RKO (cell line): ENCODE results near the gene LETMD1.
A peak's percentile ranks its signal among the peaks of the same experiment; 100 is the strongest.

ENCODE experiments used
- DNase-seq: peaks from one replicate; pipeline ENCODE4 v3.0.0-alpha.2; 2016; ENCODE audit warnings: low spot score

LETMD1 gene

DNA sequence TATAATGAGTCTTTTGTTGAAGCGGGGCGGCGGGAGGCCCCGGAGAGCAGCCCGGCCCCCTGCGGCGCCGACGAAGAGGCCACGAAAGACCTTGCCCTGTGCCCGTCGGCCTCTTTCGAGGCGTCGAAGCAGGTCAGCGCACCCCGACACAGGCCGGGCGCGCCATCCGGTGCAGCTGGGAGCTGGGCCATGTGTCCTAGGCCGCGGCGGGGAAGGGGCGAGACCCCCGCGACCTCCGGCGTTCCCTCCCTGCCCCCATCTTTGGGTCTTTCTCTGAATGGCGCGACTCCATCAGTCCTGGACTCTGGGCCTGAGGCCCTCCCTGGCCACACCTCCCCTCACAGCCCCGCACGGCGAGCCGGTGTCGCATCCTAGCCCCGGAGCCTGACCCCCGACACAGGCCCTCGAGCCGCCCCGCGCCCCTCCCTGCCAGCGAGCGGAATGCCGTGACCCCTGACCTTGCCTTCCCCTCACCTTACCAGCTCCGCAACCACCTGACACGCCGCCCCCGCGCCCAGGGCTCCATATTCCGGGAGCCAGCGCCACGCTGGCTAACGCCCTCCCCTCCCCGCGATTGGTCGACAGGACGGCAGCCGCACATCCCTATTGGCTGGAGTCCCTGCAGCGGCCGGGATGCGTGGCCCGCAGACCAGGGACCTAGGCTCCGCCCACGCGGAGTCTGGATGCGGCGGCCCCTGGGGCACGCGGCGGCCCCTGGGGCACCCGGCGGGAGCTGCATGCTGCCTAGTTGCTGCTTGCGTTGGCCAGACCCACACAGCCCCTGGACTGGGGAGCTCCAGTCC, 22.1 kb upstream of the LETMD1 start, which contains the start of gene SLC11A2:
Gene SLC11A2 (minus strand): TSS at position 549 of the 803 bp plus-strand sequence. CDS start 15,656 bp downstream, outside the sequence.
- DNase-seq, result peak; percentile 97

DNA sequence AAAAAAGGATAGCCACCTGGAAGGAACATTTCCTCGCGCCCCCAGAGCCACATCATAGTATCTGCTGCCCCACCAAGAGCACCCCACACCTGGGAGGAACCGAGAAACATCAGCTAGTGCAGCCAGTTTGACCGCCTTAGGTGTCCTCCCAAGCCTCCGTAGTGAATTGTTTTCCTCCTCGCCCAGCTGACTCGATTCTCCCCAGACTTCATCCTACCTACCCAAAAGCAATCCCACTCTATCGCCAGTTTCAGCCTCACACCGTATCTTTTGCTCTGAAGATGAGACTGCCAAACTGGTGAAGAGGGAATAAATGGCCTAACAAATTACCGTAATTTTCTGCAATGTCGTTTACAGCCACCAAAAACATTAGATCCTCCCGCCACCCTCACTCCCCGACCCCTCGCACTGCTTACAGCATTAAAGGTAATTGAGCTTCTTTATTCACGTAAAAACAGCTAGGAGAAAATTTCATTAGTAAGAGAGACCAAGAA, 20.7 kb upstream of the LETMD1 start:
- no peak for DNase-seq

DNA sequence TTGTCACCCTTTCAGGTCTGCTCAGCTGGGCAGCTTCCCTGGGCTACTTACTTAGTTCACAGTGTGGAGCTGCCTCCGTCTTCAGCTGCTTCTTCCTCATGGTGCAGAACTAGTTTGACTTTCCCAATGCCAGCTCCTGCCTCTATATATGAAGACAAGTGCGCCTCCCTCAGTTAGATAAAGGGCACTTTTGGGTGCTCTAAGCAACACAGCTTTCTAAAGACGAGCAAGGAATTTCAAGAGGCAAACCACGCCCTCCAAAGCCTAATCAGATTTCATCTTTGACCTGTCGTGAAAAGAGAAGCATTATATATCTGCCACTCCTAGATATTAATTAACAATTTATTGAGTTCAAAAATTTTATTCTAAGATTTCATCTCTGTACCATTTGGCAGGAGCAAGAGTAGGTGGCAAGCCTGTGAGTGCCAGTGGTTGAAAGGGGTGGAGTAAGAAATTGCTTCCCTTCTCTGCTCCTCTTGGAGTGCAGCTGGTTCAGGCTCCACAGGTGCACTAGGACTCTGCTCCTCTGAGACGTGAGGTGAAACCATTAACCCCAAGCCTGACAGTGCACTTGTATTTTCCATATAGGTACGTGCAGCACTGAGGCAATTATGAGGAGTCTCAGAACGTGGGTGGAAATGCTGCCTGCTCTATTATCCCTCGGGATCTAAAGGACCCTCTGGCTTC, 19.9 kb upstream of the LETMD1 start:
- peak; percentile 88 for DNase-seq

DNA sequence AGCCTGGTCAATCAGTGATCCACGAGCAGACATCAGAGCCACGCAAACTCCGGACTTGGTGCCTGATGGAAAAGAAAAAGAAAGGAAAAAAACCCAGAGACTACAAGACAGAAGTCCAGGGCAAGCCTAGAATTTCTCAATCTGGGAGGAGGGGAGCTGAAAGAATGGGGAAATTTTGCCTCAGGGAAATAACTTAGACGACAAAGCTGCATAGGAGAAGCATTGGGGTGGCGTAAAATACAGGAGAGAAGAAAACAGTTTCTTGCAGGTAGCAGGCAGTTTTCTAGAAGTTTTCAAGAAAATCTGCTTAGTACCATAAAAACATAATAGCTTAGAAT, 19.3 kb upstream of the LETMD1 start:
- no peak for DNase-seq

DNA sequence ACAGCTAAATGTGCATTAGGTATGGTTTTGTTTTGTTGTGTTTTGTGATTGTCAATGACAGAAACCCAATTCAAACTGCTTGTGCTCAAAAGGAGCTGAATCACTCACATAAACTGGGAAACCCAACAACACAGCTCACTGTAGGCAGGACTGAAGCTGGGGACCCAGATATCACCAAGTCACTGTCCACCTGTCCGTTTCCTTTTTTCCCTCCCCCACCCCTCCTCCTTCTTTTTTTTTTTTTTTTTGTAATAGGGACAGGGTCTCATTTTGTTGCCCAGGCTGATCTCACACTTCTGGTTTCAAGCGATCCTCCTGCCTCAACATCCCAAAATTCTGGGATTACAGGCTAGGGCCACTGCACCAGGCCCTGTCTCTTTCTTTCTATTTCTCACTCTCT, 15.1 kb upstream of the LETMD1 start:
- no peak for DNase-seq

DNA sequence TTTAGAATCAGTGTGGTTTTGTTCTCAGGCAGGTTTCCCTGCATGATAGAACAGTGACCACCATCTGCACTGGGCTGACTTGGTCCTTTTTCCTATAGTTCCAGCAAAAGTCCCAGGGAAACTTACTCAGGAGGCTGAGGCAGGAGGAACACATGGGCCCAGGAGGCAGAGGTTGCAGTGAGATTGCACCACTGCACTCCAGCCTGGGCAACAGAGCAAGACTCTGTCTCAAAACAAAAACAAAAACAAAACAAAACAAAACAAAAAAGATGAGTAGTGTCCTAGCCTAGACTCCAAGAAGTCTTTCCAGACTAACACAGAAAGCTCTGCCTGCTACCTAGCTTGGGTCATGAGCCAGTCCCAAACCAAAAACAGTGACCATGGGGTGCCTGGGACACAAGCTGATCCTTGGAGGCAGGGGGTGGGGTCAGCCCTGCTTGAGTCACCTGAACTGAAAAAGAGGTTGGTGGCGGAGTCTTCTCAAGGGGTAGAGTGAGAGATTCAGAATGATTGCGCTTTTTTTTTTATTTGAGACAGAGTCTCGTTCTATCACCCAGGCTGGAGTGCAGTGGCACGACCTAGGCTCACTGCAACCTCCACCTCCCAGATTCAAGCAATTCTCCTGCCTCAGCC, 14.6 kb upstream of the LETMD1 start:
- DNase-seq, result no peak

DNA sequence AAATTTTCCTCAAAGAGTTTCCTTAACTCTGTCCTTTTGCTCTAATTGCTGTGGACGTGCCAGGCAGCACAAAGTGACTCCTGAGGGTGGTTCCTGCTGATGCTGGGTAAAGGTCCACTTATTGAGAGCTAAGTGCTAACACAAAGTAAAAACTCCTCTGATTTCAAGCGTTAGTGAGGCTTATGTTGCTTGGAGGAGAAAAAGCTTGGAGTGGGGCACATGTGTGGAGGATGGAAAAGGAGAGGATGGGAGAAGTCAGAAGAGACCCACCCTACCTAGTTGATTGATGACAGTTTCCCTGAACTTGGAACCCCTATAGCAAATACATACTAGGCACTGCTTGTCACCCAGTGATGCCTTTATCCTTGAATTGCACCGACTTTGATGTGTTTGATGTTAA, 11.8 kb upstream of the LETMD1 start:
- DNase-seq, result no peak

DNA sequence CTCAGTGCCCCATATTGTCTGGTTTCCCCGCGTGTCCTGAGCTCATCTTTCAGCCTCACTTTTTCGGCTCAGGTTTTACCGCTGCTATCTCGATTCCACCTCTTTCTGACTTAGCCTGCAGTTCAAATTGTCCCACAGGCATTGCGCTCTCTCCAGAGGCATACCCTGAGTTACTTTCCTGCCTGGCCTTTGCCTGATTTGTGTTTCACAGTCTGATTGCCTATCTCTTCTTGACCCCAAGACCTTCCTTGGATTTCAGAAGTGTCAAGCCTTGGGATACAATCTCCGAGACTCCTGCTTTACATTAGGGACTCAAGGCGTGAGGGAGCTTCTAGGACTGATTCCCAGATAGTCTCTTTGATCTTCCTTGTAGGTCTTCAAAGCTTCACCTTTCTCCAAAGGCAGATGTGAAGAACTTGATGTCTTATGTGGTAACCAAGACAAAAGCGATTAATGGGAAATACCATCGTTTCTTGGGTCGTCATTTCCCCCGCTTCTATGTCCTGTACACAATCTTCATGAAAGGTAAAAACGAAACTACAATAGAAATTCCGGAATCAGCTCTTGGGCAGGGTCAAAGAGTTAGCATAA, 629 bp downstream of the LETMD1 start:
- peak; percentile 29 for DNase-seq

DNA sequence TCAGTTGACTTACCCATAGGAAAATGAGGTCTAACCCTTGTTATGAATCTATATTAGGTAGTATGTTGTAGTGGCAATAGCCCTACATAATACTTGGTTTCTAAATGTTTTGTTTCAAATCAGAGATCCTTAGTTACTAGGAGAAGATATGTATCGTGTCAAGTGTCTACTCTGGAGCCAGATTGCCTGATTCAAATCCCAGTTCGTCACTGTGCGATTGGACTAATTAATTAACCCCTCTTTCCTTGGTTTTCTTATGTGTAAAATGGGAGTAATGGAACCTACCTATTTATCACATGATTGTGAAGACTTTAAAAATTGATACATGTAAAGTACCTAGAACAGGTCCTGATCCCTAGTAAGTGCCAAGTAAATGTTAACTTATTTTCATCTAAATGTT, 1.4 kb downstream of the LETMD1 start:
- no peak for DNase-seq

DNA sequence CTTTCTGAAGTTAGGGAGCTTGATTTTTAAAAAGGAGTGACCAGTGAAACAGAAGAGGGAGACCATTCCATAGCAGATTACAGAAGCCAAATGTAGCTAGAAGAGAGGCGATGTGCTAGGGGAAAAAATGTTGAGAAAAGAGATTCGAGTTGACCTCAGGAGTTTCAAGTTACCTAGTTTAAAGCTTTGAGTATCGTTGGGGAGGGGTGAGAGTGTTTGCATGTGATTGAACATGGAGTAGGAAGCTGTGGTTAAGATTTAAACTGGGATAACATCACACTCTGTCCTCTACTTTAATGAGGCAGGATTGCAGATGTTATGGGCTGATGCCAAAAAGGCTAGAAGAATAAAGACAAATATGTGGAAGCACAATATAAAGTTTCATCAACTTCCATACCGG, 3.7 kb downstream of the LETMD1 start:
- no peak for DNase-seq

DNA sequence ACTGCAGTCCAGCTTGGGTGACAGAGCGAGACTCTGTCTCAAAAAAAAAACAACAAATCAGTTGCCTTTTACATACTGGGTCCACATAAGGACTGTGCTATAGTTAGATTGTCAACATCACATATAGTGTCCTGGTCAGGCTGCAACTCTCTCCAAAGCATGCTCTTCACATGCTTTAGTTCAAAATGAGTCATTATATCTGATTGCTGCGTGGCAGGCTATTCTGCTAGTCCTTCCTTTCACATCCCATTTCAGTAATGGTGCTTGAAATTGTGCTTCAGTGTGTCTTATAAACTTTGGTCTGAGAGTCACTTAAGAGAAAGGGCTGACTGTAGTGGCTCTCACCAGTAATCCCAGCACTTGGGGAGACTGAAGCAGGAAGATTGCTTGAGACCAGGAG, 6.9 kb downstream of the LETMD1 start:
- DNase-seq, result no peak

DNA sequence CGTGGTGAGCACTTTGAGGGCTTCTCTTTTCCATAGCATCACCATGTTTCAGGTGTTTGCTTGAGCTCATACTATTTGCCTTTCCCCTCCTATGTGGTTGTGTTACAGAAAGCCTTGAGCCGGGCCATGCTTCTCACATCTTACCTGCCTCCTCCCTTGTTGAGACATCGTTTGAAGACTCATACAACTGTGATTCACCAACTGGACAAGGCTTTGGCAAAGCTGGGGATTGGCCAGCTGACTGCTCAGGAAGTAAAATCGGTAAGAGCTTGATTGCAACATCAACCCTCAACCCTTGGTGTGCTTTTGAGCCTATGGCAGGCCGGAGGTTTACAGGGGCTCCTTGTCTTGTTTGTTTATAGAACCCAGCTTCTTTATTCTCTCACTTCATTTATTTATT, 8.1 kb downstream of the LETMD1 start:
- DNase-seq, result peak; percentile 79

DNA sequence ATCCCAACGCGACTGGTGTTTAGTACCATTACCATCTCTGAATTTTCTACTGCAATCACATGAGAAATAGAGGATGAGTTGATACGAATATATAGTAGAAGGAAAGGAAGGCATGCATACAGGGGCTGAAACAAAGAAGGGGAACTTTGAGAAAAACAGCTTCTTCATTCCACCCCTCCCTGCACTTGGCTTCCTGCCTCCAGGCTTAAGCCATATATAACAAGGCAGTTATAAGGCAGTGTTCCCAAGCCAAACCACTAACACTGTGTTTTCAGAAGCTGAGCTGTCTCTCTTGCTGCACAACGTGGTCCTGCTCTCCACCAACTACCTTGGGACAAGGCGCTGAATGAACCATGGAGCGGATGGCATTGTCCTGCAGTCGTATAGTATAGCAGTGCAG, 11.0 kb downstream of the LETMD1 start:
- no peak for DNase-seq

DNA sequence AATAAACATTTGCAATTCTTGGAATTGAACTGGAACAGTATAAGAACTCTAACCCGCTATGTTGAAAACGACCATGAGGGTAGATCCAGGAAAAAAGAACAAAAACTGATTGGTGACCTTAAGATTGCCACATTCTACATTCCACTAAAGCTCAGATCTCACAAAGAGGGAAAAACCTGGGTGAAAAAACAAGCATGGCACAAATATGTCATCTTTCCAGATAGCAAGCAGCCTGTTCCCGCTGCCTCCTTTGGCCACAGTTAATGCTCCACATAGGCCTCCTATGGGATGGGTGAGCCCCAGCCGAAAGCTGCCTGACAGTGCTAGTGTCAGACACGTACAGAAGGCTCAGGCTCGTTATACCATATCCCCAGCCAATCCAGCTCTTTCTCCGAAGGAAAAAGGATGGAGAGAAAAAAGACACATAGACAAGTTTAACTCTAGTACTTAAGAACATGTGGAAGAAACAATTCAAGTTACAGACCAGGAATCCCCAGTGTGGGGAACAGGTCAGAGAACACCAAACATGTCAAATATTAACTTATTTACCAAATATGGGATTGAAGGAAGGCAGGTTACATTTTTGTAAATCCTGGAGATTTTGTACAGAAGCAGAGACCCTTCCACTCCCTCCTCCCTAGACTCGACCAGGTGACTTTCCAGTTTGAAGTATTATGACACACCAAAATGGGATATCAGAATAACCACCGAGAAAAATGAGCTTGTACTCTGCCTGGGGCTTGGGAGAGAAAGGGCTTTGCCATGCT, 14.7 kb downstream of the LETMD1 start:
- DNase-seq, result no peak

DNA sequence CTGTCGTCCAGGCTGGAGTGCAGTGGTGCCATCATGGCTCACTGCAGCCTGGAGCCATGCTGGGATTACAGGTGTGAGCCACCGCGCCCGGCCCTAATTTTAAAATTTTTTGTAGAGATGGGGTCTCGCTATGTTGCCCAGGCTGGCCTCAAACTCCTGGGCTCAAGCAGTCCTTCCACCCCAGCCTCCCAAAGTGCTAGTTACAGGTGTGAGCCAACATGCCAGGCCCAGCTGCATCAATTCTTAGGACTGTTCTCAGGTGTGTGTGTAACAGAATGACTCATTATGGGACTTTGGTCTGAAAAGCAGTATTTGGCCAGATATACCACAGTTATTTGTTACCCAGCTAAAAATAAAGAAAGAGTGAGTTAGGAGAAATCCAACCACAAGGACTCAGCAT, 17.4 kb downstream of the LETMD1 start:
- DNase-seq, result no peak

DNA sequence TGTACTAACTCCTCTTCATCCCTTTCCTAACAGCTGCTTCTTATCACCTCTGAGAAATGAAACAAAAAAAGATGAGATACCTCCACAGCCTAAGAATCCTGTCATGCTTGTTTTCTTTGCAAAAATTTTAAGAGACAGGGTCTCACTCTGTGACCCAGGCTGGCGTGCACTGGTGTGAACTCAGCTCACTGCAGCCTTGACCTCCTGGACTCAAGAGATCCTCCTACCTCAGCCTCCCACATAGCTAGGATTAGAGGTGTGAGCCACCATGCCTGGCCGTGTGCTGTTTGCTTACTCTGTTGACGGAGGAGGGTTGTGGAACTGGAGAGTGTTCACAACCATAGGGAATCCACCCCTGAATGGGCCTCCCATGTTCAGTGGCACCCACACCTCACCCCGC, 19.1 kb downstream of the LETMD1 start:
- no peak for DNase-seq

DNA sequence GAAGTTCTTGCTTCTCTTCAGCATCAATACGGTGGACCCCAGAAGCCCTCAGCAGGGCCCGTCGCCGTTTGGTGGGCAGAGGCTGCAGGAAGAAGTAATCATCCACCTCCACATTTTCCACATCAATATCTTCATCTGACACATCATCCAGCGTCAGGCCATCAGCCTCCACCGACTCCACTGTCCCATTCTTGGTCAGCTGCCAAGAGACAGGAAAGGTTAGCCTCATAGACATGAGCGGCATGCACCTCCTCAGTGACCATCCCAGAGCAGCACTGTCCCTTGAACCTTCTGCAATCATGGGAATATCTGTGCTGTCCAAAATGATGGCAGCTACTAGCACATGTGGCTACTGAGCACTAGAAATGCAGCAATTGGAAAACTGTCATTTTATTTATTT, 19.6 kb downstream of the LETMD1 start:
- no peak for DNase-seq

DNA sequence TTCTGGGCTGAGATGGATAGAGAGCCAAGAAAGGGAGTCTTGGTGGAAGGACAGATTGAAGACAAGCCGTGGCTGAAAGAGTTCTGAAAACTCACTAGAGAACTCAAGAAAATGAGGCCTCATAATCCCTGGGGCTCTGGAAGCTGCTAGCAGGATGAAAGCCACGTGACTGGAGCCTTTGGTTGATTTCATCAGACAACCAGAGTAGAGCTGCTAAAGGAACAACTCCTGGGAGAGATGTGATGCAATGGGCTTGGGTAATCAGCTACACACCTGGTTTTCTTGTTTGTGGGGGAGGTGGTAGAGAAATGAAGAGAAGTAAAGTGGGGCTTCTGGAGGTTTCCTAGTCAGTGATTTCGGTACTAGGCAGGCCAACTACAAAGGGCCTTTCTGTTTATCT, 21.9 kb downstream of the LETMD1 start:
- no peak for DNase-seq

DNA sequence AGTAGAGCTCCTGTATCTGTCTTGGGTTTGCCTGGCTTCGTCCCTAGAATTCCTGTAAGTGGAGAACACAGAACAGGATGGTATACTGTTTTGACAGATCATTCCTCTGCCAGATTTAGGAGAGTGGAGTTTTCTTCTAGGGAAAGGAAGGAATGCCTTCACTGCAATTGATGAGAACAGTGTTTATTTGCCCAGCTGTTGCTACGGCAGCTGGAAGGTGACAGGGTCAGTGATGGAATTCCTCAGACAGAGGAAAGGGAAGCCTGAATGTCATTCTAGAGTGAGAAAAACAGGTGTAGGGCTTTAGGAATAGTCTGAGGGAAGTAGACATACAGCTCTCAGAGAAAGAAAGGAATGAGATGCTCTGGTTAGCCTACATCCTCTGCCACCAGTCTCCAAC, 23.5 kb downstream of the LETMD1 start:
- DNase-seq, result no peak

DNA sequence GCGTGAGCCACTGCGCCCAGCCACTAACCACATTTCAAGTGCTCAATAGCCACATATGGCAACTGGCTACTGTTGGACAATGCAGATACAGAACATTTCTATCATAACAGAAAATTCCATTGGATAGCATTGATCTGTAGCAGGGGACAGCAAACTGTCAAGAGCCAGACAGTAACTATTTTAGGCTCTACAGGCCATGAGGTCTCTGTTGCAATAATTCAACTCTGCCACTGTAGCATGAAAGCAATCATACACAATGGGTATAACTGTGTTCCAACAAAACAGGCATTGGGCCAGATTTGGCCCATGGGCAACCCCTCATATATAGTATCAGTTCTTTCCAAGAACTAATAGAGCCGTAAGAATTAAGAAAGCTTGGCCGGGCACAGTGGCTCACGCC, 27.3 kb downstream of the LETMD1 start:
- DNase-seq, result no peak

DNA sequence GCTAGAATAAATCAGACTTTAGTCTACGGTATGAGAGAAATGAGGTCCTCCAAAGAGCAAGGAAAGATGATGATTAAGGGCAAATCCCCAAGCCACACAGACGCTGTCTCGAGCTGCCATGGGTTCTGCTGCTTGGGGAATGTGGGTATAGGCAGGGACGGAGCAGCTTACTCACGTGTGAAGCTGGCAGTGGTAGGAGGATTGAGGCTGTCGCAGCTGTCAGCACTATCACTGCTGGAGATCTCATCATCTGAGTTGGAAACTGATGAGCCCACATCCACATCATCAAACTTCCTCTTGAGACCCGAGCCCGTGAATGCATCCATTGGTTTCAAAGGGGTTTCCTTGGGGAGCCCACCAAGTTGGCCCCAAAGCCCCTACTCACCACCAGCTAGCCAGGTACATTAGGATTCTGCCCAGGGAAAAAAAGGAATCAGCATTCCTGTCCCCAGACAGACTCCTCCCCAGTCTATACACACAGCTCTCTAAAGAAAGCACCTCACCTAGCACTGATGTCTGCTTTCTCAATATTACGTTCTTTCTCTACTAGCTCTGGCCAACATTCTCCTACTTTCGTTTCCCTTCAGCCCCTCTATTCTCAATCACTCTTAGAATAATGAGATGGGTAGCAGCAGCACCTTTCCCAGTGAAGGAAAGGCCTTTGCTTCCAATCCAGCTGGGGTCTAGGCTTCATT, 28.3 kb downstream of the LETMD1 start:
- no peak for DNase-seq
